PC-9 (cell line): ENCODE data around the gene SLC8A1. TPM values are rescaled to one million over a fixed set of nuclear protein-coding genes. Genes with fewer than 3 reads are reported as not detected.

Experiments
- BruUV-seq: library from RNA; stranded (reverse); fragments of 400-500 nt; replicated peaks from 2 replicates; lab custom pipeline; 2021; lab: Mats Ljungman, UMichigan
- CTCF ChIA-PET: fragments of 300-600 bp; sonication (Branson Sonifier 250); formaldehyde crosslinking; loops from one replicate; lab custom pipeline; 2022; ENCODE audit warnings: antibody characterized with exemption; lab: Charles Lee
- POLR2A ChIA-PET: fragments of 300-600 bp; sonication (Branson Sonifier 250); formaldehyde crosslinking; loops from one replicate; lab custom pipeline; 2022; ENCODE audit warnings: antibody characterized with exemption; ENCODE audit not compliant: unreplicated experiment; lab: Charles Lee
- DNase-seq, 2 experiments: peaks; one replicate each; pipeline versions ENCODE4 v3.0.0 to v3.0.0-alpha.2; 2015 to 2022; ENCODE audit warnings: mixed read lengths in 1 of 2
- H2AFZ ChIP-seq: fragments of 200-600 bp; sonication (generic); 2 replicates; pipeline ENCODE4 v1.8.1; 2017; ENCODE audit warnings: antibody characterized with exemption
- H3F3A ChIP-seq: fragments of 200-600 bp; sonication (generic); 2 replicates; pipeline ENCODE4 v1.8.1; 2017; ENCODE audit warnings: antibody characterized with exemption, mild to moderate bottlenecking, low read depth; ENCODE audit not compliant: insufficient read depth
- H3K27ac ChIP-seq: fragments of 200-600 bp; sonication (generic); 2 replicates; pipeline ENCODE4 v1.6.1; 2016; ENCODE audit warnings: mixed run types
- H3K27me3 ChIP-seq: fragments of 200-600 bp; sonication (generic); 2 replicates; pipeline ENCODE4 v1.6.1; 2016; ENCODE audit warnings: low read depth, mixed run types; ENCODE audit not compliant: insufficient read depth
- H3K36me3 ChIP-seq: fragments of 200-600 bp; sonication (generic); 2 replicates; pipeline ENCODE4 v1.6.1; 2016; ENCODE audit warnings: low read depth, mixed run types
- H3K4me1 ChIP-seq: fragments of 200-600 bp; sonication (generic); replicated peaks from 2 replicates; pipeline ENCODE4 v1.6.1; 2016; ENCODE audit warnings: mixed run types; ENCODE audit not compliant: insufficient read depth
- H3K4me2 ChIP-seq: fragments of 200-600 bp; sonication (generic); 2 replicates; pipeline ENCODE4 v1.6.1; 2017; ENCODE audit warnings: mixed run types
- H3K4me3 ChIP-seq: fragments of 200-600 bp; sonication (generic); 2 replicates; pipeline ENCODE4 v1.6.1; 2016; ENCODE audit warnings: mixed run types
- H3K79me2 ChIP-seq: fragments of 200-600 bp; sonication (generic); 2 replicates; pipeline ENCODE4 v1.6.1; 2017; ENCODE audit warnings: low read depth, mixed run types
- H3K9me2 ChIP-seq: fragments of 200-600 bp; sonication (generic); 2 replicates; pipeline ENCODE4 v1.8.1; 2017; ENCODE audit warnings: mild to moderate bottlenecking; ENCODE audit not compliant: insufficient read depth
- H3K9me3 ChIP-seq: fragments of 200-600 bp; sonication (generic); 2 replicates; pipeline ENCODE4 v1.8.1; 2016; ENCODE audit warnings: low read depth; ENCODE audit not compliant: insufficient read depth
- H4K20me1 ChIP-seq: fragments of 200-600 bp; sonication (generic); 2 replicates; pipeline ENCODE4 v1.8.1; 2017; ENCODE audit not compliant: insufficient read depth
- CTCF ChIP-seq: fragments of 200-600 bp; sonication (generic); conservative IDR thresholded peaks from 2 replicates; pipeline ENCODE4 v1.6.1; 2017; ENCODE audit warnings: mixed run types, antibody characterized with exemption, mild to moderate bottlenecking, moderate library complexity
- EZH2 ChIP-seq: fragments of 200-600 bp; sonication (generic); IDR thresholded peaks from 2 replicates; pipeline ENCODE4 v1.8.0; 2017; ENCODE audit warnings: antibody characterized with exemption, low read depth
- intact Hi-C: fragments of 100-400 bp; cut with micrococcal nuclease; formaldehyde crosslinking; loops from one replicate; pipeline ENCODE4 v1.10.0; 2022; ENCODE audit not compliant: unreplicated experiment
- total RNA-seq: library from RNA; stranded (reverse); gene quantifications from 2 replicates; pipeline ENCODE4 v1.2.3, GENCODE V29; 2021

SLC8A1 gene
- total RNA-seq, 1 experiment from 2014 or later: 13.5 TPM

GRCh38 chr2:40420478-40420877, 31.4 kb downstream of the SLC8A1 start:
- Histone ChIP-seq H3K9me3 (no peaks in the 10 kb centered on the region), H3K27ac (no peak overlapping the region), H2AFZ (no peak overlapping the region), H3K36me3 (no peaks in the 10 kb centered on the region), H3K4me2 (no peak overlapping the region), H3F3A (0 out of 2 replicates have a peak, but pooled peaks cover 3% of the 10 kb centered on the region), H3K9me2 (no peaks in the 10 kb centered on the region; the same call in 1 of the 2 replicates), H3K79me2 (no peaks in the 10 kb centered on the region), H3K27me3 (no peaks in the 10 kb centered on the region), H4K20me1 (no peaks in the 10 kb centered on the region), H3K4me1 (peaks cover 11% of the 10 kb centered on the region), H3K4me3 (no peak overlapping the region)
- no peak for TF ChIP-seq EZH2
- TF ChIP-seq CTCF: no peak
- no peak for DNase-seq
- POLR2A ChIA-PET: no interaction called here
- intact Hi-C loops: no loop called here
- BruUV-seq: no TSS peak
- CTCF ChIA-PET: no interaction called here

GRCh38 chr2:40419364-40419762, 32.5 kb downstream of the SLC8A1 start:
- Histone ChIP-seq H3K79me2 (no peaks in the 10 kb centered on the region), H4K20me1 (no peaks in the 10 kb centered on the region), H3F3A (0 out of 2 replicates have a peak, but pooled peaks cover 3% of the 10 kb centered on the region), H3K4me2 (no peak overlapping the region), H3K4me1 (peaks cover 11% of the 10 kb centered on the region), H3K27ac (no peak overlapping the region), H3K36me3 (no peaks in the 10 kb centered on the region), H3K9me3 (no peaks in the 10 kb centered on the region), H2AFZ (no peak overlapping the region), H3K4me3 (no peak overlapping the region), H3K9me2 (no peaks in the 10 kb centered on the region), H3K27me3 (no peaks in the 10 kb centered on the region)
- BruUV-seq: no TSS peak
- ChIA-PET POLR2A (interaction anchor here (0.7 kb wide), 1 partner anchor 87 kb away, joined by 4 read pairs; no protein-coding TSS in a partner anchor), CTCF (no interaction called here)
- no peak for DNase-seq
- intact Hi-C loops: no loop called here
- TF ChIP-seq EZH2: no peak
- no peak for TF ChIP-seq CTCF

DNA sequence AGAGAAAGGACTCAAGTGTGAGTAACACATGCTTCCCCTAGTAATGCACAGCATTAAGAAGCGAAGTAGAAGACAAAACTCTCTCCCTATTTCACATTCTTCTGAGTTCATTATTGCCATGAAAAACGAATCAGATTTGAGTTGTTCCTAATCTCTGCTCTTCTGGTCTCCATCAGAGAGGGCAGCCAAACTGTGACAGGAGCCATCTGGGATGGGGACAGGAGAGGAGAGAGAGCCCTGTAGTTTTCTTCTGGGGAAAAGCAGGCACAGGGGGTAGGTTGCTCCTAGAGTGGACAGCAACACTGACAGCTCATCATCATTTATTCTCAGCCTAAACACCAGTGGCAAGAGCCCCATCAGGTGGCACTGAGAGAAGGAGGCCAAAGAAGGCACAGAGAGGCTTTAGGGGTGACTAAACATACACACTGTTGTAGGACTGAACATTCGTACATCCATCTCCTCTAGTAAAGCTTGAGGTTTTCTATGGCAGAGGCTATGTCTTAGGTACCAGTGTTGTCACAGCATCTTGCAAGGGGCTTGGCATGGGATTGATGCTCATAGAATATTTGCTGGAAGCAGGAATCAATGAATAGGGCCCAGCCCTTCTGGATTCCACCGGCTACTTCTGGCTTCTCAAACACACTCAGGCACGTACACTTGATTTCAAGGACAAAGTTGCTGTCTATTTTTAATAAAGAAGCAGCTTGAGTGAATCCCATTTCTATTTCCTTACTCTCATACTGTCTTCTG, 33.1 kb downstream of the SLC8A1 start:
- no peak overlapping the region for H3K4me3 ChIP-seq
- POLR2A ChIA-PET: no interaction called here
- H3K36me3 ChIP-seq: no peaks in the 10 kb centered on the region
- 0 out of 2 replicates have a peak, but pooled peaks cover 3% of the 10 kb centered on the region for H3F3A ChIP-seq
- H3K9me3 ChIP-seq: no peaks in the 10 kb centered on the region
- H2AFZ ChIP-seq: peak overlapping the region; percentile 14; the same call in 1 of the 2 replicates
- CTCF ChIA-PET: no interaction called here
- no TSS peak for BruUV-seq
- no peaks in the 10 kb centered on the region for H3K27me3 ChIP-seq
- intact Hi-C loops: no loop called here
- H3K4me1 ChIP-seq: peaks cover 11% of the 10 kb centered on the region
- H3K4me2 ChIP-seq: no peak overlapping the region
- no peaks in the 10 kb centered on the region for H3K9me2 ChIP-seq
- DNase-seq: no peak
- H3K27ac ChIP-seq: no peak overlapping the region
- no peaks in the 10 kb centered on the region for H4K20me1 ChIP-seq
- H3K79me2 ChIP-seq: no peaks in the 10 kb centered on the region
- no peak for TF ChIP-seq CTCF
- TF ChIP-seq EZH2: no peak
